Placental pericyte (primary cell): ENCODE results near the gene PPME1. TPM values are rescaled to one million over a fixed set of nuclear protein-coding genes. Genes with fewer than 3 reads are reported as not detected.

Source experiments
- small RNA-seq: library from RNA; depleted of rRNA; stranded (forward); fragments of <200 nt; gene quantifications from one replicate; pipeline ENCODE3, GENCODE V24; 2012; ENCODE audit warnings: low replicate concordance
- total RNA-seq: library from RNA; depleted of rRNA; stranded (reverse); fragments of >200 nt; gene quantifications from 2 replicates; pipeline ENCODE4 v1.2.3, GENCODE V29; 2012

PPME1 gene
- total RNA-seq: 22.5 and 38.5 TPM in 2 replicates

GRCh38 chr11:74170694-74171629, at the start of gene PPME1, which contains the start of gene C2CD3:
PPME1 (plus strand) TSS chr11:74171289; CDS start chr11:74171422, 133 bp downstream.
C2CD3 (minus strand) TSS chr11:74171002; CDS start chr11:74170792, 210 bp downstream.

Small RNA genes within 50 kb of the gene (small RNA-seq; reads per million reads assigned to genes)
- gene AP002392.1 (not detected), gene RF00409 (not detected)

Other genes with a start within 250 kb of the PPME1 start
- gene DNAJB13, start 220.3 kb upstream of the PPME1 start, total RNA-seq: under 0.01 TPM in 1 of 2 replicates, not detected in the other
- 3.9 and 4.9 TPM in 2 replicates for gene UCP2, start 188.4 kb upstream of the PPME1 start, total RNA-seq
- gene UCP3, start 162.2 kb upstream of the PPME1 start, total RNA-seq: 0.44 and 0.72 TPM in 2 replicates
- 10.3 and 24.8 TPM in 2 replicates for gene C2CD3, start 287 bp upstream of the PPME1 start, total RNA-seq
- gene P4HA3, start 140.4 kb downstream of the PPME1 start, total RNA-seq: 8.8 and 11.3 TPM in 2 replicates
- 2.8 and 7.9 TPM in 2 replicates for gene PGM2L1, start 227.1 kb downstream of the PPME1 start, total RNA-seq